Stimulated activated CD4-positive, alpha-beta T cell treated with anti-CD3 and anti-CD28 coated beads, Interleukin-12 subunit alpha, Interleukin-12 subunit beta, amount 100 ng/mL, for 24 hours (primary cell): ENCODE results near the gene CARD6.
A peak's percentile ranks its signal among the peaks of the same experiment; 100 is the strongest.
"Not testable (repeated sequence)": the region's sequence is repeated elsewhere in the genome, so short reads cannot be mapped to it uniquely, and the experiment has no call there.

Source experiments
- DNase-seq, 2 experiments: peaks; one replicate each; pipeline ENCODE4 v3.0.0-alpha.2; 2020; ENCODE audit warnings: low read depth in 2 of 2

The CARD6 gene

DNA sequence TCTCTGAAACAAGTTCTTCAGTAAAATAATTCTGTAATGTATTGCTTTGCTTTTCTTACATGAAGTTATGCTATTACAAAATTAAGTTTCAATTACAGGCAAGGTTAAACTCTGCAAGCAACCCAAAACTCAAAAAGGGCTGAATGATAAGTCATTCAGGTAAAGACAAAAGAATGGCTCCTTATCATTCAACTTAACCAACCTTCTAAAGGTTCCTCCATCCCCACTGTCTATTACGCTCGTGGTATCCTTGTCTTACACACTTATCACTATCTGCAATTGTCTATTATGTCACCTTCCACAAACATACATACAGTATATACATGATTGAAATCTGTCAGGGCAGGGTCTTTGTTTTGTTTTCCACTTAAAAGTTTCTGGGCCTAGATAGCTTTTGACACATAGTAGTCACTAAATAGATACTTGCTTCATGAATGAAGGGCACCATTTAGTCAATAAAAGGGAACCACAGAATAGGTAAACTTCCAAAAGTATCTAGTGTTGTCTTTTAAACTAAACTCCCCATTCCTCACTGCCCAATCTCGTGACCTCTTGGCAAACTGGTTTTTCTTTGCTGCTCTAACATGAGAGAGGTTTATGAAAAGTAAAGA, 13.0 kb upstream of the CARD6 start:
- DNase-seq: no peak

GRCh38 chr5:40828690-40829661, 12.2 kb upstream of the CARD6 start:
- no peak for DNase-seq

DNA sequence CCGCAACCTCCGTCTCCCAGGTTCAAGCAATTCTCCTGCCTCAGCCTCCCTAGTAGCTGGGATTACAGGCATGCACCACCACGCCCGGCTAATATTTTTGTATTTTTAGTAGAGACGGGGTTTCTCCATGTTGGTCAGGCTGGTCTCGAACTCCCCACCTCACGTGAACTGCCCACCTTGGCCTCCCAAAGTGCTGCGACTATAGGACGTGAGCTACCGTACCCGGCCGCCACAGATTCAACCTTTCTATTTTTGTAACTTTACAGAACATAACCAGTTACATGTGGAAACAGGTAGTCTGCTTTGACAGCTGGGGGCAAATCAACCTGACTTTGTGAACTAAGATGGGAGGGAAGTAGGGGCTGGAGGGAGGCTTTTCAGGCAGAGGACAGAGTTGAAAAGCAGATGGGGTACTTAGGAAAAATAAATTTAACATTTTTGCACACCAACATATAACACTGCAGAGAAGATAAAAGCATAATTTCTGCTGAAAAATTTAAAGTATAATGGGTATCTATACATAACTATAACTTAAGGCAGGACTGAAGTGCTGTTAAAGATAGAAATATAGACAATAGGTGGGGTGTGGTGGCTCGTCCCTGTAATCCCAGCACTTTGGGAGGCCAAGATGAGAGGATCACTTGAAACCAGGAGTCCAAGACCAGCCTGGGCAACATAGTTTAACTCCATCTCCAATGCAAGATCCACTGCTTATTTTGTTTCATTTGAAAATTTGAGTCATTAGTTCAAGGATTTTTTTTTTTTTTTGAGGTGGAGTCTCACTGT, 11.2 kb upstream of the CARD6 start:
- no peak for DNase-seq

- DNase-seq: no peak
Measured at GRCh38 chr5:40831346-40832210, 9.6 kb upstream of the CARD6 start.

DNA sequence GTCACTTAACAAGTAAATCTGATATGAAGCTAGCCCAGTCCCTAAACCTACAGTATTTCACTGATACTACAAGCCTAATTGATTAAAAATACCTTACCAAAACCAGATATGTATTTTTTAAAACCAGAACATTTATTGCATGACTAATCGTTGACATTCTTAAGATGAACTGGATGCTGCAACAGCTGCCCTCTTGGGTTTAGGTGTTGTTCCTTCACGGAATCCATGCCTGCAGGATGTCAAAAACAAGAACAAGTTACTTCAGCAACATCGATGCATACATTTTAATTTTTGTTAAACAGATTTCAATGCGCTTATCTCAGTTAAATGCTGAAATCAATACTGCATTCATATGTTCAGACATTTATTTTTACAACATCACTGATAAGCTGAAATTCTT, 8.8 kb upstream of the CARD6 start:
- DNase-seq: no peak

GRCh38 chr5:40833712-40834229, 7.4 kb upstream of the CARD6 start:
- no peak for DNase-seq

GRCh38 chr5:40834391-40834848, 6.7 kb upstream of the CARD6 start:
- no peak for DNase-seq

GRCh38 chr5:40834849-40835787, 6.0 kb upstream of the CARD6 start, which contains the start of gene RPL37:
RPL37 (minus strand) TSS chr5:40835222; CDS start chr5:40835185, 37 bp downstream.
- DNase-seq: peak; percentile 87 to 90

DNA sequence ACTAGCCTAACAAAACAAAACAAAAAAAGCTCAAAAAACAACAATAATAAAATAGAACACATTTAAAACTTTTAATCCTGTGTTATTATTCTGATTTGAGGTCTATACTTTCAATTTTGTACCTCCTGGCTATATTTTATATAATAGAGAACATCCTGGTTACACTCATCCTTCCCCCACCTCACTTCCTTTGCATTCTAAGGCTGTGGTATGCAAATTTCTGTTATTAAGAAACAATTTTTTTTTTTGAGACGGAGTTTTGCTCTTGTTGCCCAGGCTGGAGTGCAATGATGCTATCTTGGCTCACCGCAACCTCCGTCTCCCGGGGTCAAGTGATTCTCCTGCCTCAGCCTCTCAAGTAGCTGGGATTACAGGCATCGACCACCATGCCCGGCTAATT, 3.1 kb upstream of the CARD6 start:
- DNase-seq: no peak

GRCh38 chr5:40842351-40842750, 1.2 kb downstream of the CARD6 start:
- DNase-seq: no peak

- no peak for DNase-seq
Measured at GRCh38 chr5:40844565-40844964, 3.4 kb downstream of the CARD6 start.

DNA sequence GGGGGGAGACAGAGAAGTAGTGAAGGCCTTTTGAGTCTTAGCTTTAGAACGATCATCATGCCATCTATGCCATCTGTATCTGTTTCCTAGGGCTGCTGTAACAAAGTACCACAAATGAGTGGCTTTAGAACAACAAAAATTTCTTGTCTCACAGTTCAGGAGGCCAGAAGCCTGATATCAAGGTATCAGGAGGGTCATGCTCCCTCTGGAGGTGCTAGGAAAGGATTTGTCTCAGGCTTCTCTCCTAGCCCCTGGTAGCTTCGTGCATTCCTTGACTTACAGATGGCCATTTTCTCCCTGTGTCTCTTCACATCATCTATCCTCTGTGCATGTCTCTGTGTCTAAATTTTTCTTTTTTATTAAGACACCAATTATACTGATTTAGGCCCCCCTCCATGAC, 5.2 kb downstream of the CARD6 start:
- DNase-seq: no peak

DNA sequence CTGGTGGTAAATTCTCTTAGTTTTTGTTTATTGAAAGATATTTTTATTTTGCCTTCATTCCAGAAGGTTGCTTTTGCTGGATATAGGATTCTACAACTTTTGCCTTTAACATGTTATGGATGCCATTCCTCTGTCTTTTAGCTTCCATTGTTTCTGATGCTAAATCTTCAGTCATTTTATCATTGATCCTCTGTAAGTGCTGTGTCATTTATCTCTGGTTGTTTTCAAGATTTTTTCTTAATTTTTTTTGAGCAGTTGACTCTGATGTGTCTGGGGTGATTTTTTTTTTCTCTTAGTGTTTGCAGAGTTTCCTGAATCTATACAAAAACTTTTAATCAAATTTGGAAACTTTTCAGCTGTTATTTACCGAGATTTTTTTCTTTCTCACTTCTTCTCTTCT, 6.4 kb downstream of the CARD6 start:
- DNase-seq: no peak

- DNase-seq: no peak
Measured at GRCh38 chr5:40853632-40854192, 12.5 kb downstream of the CARD6 start.

DNA sequence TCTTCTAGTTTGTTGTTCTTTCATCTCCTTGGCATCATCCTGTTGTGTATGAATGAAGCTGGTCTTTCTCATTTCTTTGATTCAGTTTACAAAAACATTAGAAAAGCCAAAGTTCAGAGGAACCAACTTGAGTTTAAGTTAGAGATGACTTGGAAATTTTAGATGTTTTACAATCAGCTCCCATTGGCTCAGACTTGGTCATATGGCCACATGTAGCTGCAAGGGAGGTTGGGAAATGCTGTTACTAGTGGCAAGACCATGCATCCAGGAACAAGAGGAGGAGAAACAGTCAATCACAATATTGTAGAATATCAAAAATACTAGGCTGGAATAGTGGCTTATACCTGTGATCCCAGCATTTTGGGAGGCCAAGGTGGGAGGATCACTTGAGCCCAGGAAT, 19.5 kb downstream of the CARD6 start:
- no peak for DNase-seq

DNA sequence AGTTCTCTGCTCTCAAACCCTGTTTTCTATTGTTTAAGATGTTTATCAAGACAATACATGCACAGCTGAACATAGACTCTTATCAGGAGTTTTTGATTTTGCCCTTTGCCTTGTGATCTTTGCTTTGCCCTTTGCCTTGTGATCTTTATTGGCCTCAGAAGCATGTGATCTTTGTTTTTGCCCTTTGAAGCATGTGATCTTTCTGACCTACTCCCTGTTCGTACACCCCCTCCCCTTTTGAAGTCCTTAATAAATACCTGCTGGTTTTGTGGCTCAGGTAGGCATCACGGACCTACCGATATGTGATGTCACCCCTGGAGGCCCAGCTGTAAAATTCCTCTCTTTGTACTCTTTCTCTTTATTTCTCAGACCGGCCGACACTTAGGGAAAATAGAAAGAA, 23.8 kb downstream of the CARD6 start:
- not testable (repeated sequence) for DNase-seq

- DNase-seq: no peak
Measured at GRCh38 chr5:40866844-40867243, 25.7 kb downstream of the CARD6 start.

- DNase-seq: no peak
Measured at GRCh38 chr5:40869384-40869783, 28.2 kb downstream of the CARD6 start.

- DNase-seq: no peak
Measured at GRCh38 chr5:40871177-40871576, 30.0 kb downstream of the CARD6 start.
